Activated CD8-positive, alpha-beta T cell treated with anti-CD3 and anti-CD28 coated beads for 36 hours (primary cell): ENCODE measurements around the gene EMC9. TPM values are rescaled to one million over a fixed set of nuclear protein-coding genes. Genes with fewer than 3 reads are reported as not detected.

ENCODE experiments used
- ATAC-seq: fragments of 200-7000 bp; cut with Tn5 transposase; one replicate; pipeline ENCODE4 v1.10.0; 2021; ENCODE audit warnings: mild to moderate bottlenecking, moderate library complexity
- CTCF ChIA-PET: fragments of 350-600 bp; sonication (Branson Sonifier 250); formaldehyde crosslinking; loops from one replicate; lab custom pipeline; 2021; ENCODE audit warnings: antibody characterized with exemption; lab: Charles Lee
- POLR2A ChIA-PET: fragments of 350-600 bp; sonication (Branson Sonifier 250); formaldehyde crosslinking; loops from one replicate; lab custom pipeline; 2021; ENCODE audit warnings: antibody characterized with exemption; lab: Charles Lee
- DNase-seq: peaks from one replicate; pipeline ENCODE4 v3.0.0-alpha.2; 2020
- H3K27ac Mint-ChIP-seq: one replicate; pipeline ENCODE4 v1.8.0; 2021; ENCODE audit warnings: mild to moderate bottlenecking, mixed read lengths
- H3K27me3 Mint-ChIP-seq: one replicate; pipeline ENCODE4 v1.8.0; 2021; ENCODE audit warnings: mixed read lengths
- H3K36me3 Mint-ChIP-seq: one replicate; pipeline ENCODE4 v1.8.0; 2021; ENCODE audit warnings: low read depth, mixed read lengths
- H3K4me1 Mint-ChIP-seq: one replicate; pipeline ENCODE4 v1.8.0; 2021; ENCODE audit warnings: low read depth, mixed read lengths
- H3K4me3 Mint-ChIP-seq: one replicate; pipeline ENCODE4 v1.8.0; 2021; ENCODE audit warnings: mild to moderate bottlenecking, moderate library complexity, mixed read lengths
- H3K9me3 Mint-ChIP-seq: one replicate; pipeline ENCODE4 v1.8.0; 2021; ENCODE audit warnings: mixed read lengths
- CTCF ChIP-seq: fragments of 200-600 bp; IDR thresholded peaks from one replicate; pipeline ENCODE4 v1.8.0; 2022; ENCODE audit warnings: antibody characterized with exemption, mild to moderate bottlenecking
- intact Hi-C: fragments of 100-400 bp; cut with micrococcal nuclease; formaldehyde crosslinking; loops from one replicate; pipeline ENCODE4 v1.10.0; 2022
- total RNA-seq, 2 experiments: library from RNA; stranded (reverse); gene quantifications; one replicate each; pipeline ENCODE4 v1.2.3, GENCODE V29; 2021

The EMC9 gene
- total RNA-seq, 2 experiments from 2014 or later: 39.0 to 39.9 TPM

DNA sequence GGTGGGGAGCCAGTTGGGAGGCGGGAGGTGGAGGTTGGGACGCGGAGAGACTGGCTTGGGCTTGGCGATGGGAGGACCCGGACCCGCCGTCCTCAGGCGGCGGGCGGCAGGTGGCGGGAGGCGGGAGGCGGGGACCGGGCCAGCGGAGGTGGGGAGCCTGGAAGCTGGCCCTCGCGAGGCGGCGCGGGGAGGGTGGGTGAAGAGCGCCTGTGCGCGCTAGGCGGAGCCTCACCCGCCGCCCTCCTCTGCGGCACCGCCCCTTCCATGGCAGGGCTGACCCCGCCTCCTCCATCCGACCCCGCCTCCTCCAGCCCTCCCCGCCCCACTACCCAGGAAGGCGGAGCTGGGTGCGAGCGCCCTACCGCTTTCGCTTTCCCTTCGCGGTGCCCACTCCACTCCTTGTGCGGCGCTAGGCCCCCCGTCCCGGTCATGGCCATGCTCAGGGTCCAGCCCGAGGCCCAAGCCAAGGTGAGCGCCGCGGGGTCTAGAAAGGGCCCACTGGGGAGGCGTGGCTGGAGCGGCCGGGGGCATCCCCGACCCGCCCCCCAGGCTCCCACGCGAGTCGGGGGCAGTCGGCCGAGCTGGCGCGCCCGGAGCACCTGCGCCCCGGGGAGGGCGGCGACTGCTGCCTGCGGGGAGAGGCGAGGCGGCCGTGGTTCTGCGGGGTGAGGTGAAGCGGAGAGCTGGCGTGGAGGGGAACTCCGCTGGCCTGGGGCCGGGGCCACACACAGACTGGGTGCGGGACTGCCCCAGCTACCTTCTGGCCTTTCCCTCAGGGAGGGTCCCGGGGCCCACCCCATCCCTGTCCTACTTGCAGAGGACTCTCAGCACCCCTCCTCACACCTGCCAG, 5.3 kb downstream of the EMC9 start, which contains the start of gene PSME1:
PSME1 (plus strand) TSS at position 361 of the 850 bp plus-strand sequence; CDS start at position 430, 69 bp downstream.
- Mint-ChIP-seq H3K4me1 (peaks cover 56% of the 10 kb centered on the region), H3K27ac (peak within 1 kb of the TSS; percentile 92), H3K36me3 (peaks cover 47% of the 10 kb centered on the region), H3K9me3 (no peaks in the 10 kb centered on the region), H3K27me3 (no peaks in the 10 kb centered on the region), H3K4me3 (peak within 1 kb of the TSS; percentile 97)
- ChIA-PET CTCF (interaction anchor here (0.6 to 5.3 kb wide), 11 partner anchors 10 to 172 kb away, joined by 3 to 29 read pairs (median 5); partner anchors contain the start of genes DCAF11, IRF9, NRL and PSME2), POLR2A (interaction anchor here (0.9 to 5.8 kb wide), 17 partner anchors 11 to 78 kb away, joined by 3 to 53 read pairs (median 6); partner anchors contain the start of genes CHMP4A, DCAF11, IPO4 and IRF9)
- no peak for TF ChIP-seq CTCF
- DNase-seq: peak; percentile 96
- peak; percentile 97 for ATAC-seq
- intact Hi-C loops: no loop called here

DNA sequence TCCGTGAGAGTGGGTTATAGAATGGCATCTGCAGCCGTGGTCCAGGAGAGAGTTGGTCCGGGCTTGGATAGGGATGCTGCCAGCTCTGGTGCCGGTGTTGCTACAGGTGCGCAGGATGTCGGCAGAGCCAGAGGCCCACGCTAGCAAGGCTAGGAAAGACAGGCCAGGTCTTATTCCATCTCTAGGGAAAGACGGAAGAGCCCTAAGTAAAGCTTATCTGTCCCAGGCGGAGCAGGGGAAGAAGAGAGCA, 5.9 kb downstream of the EMC9 start:
- no peak for ATAC-seq

GRCh38 chr14:24133735-24134134, 7.7 kb downstream of the EMC9 start:
- H3K36me3 Mint-ChIP-seq: peaks cover 24% of the 10 kb centered on the region

More for the DNA sequence above, 5.9 kb downstream of the EMC9 start:
- H3K4me1 Mint-ChIP-seq: peaks cover 58% of the 10 kb centered on the region
- peak overlapping the region; percentile 91 for H3K27ac Mint-ChIP-seq
- no peak for TF ChIP-seq CTCF
- peak; percentile 28 for DNase-seq
- ChIA-PET POLR2A (interaction anchor here (0.9 to 5.8 kb wide), 14 partner anchors 11 to 77 kb away, joined by 3 to 53 read pairs (median 9); partner anchors contain the start of genes DCAF11, IPO4, IRF9 and NRL), CTCF (interaction anchor here (0.6 to 5.3 kb wide), 9 partner anchors 11 to 173 kb away, joined by 3 to 29 read pairs (median 5); partner anchors contain the start of genes DCAF11, IRF9, NRL and PSME2)
- intact Hi-C loops: no loop called here
- H3K36me3 Mint-ChIP-seq: peaks cover 41% of the 10 kb centered on the region
- H3K9me3 Mint-ChIP-seq: no peaks in the 10 kb centered on the region
- H3K4me3 Mint-ChIP-seq: peak overlapping the region; percentile 97
- no peaks in the 10 kb centered on the region for H3K27me3 Mint-ChIP-seq

DNA sequence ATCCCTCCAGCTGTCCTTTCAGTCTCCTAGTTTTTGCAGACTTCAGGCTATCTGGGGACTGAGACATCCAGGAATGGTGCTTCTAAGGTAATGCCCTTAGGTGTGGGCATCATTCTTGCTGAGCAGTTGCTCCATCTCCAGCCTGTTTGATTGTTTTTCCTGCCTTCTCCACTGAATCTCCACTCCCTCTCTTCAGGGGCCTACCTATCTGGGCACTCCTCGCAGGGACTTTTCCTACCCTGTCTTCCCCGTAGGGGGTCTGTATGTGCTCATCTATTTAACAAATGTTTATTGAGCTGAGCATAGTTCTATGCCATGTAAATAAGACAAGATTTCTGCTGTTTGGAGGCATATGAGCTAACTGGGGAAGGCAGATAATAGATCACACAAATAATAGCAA, 8.4 kb downstream of the EMC9 start:
- POLR2A ChIA-PET: interaction anchor here (0.9 to 2.4 kb wide), 8 partner anchors 8 to 49 kb away, joined by 3 to 13 read pairs (median 4); partner anchors contain the start of genes DCAF11, EMC9, IRF9 and NRL
- H3K36me3 Mint-ChIP-seq: peaks cover 16% of the 10 kb centered on the region
- H3K4me3 Mint-ChIP-seq: peak overlapping the region; percentile 46

More at GRCh38 chr14:24133735-24134134, 7.7 kb downstream of the EMC9 start:
- no peak overlapping the region for H3K27ac Mint-ChIP-seq
- no peaks in the 10 kb centered on the region for H3K9me3 Mint-ChIP-seq
- ChIA-PET POLR2A (interaction anchor here (0.6 to 5.8 kb wide), 6 partner anchors 7 to 61 kb away, joined by 3 to 30 read pairs (median 5); partner anchors contain the start of genes DCAF11, EMC9, NRL and RNF31), CTCF (interaction anchor here (1.1 to 5.3 kb wide), 3 partner anchors 18 to 39 kb away, joined by 3 to 29 read pairs (median 21); partner anchors contain the start of genes DCAF11, IRF9 and NRL)
- H3K4me1 Mint-ChIP-seq: peaks cover 45% of the 10 kb centered on the region
- H3K4me3 Mint-ChIP-seq: peak overlapping the region; percentile 8
- intact Hi-C loops: no loop called here
- TF ChIP-seq CTCF: no peak
- ATAC-seq (no peak), DNase-seq (no peak)
- H3K27me3 Mint-ChIP-seq: no peaks in the 10 kb centered on the region

More for the DNA sequence above, 8.4 kb downstream of the EMC9 start:
- no peak for TF ChIP-seq CTCF
- DNase-seq: no peak
- H3K9me3 Mint-ChIP-seq: no peaks in the 10 kb centered on the region
- CTCF ChIA-PET: interaction anchor here (0.9 to 5.3 kb wide), 5 partner anchors 8 to 28 kb away, joined by 3 to 29 read pairs (median 5); partner anchors contain the start of genes DCAF11, EMC9, IRF9 and NRL
- no peak for ATAC-seq
- H3K27ac Mint-ChIP-seq: peak overlapping the region; percentile 91
- H3K27me3 Mint-ChIP-seq: no peaks in the 10 kb centered on the region
- intact Hi-C loops: no loop called here
- H3K4me1 Mint-ChIP-seq: peaks cover 38% of the 10 kb centered on the region
